Posterior cingulate gyrus (tissue), 11 donors: ENCODE measurements around the gene OSER1.
"Not testable (repeated sequence)": the region's sequence is repeated elsewhere in the genome, so short reads cannot be mapped to it uniquely, and the experiment has no call there.

ENCODE experiments used
- DNase-seq, 10 donors: peaks; one replicate each; pipeline versions ENCODE4 v3.0.0 to v3.0.0-alpha.2; 2020 to 2021; ENCODE audit warnings: mixed read lengths in 3 of 10
- intact Hi-C: fragments of 100-400 bp; cut with DNase I; formaldehyde crosslinking; loops from one replicate; pipeline ENCODE4 v1.15.1; 2023

The OSER1 gene

DNA sequence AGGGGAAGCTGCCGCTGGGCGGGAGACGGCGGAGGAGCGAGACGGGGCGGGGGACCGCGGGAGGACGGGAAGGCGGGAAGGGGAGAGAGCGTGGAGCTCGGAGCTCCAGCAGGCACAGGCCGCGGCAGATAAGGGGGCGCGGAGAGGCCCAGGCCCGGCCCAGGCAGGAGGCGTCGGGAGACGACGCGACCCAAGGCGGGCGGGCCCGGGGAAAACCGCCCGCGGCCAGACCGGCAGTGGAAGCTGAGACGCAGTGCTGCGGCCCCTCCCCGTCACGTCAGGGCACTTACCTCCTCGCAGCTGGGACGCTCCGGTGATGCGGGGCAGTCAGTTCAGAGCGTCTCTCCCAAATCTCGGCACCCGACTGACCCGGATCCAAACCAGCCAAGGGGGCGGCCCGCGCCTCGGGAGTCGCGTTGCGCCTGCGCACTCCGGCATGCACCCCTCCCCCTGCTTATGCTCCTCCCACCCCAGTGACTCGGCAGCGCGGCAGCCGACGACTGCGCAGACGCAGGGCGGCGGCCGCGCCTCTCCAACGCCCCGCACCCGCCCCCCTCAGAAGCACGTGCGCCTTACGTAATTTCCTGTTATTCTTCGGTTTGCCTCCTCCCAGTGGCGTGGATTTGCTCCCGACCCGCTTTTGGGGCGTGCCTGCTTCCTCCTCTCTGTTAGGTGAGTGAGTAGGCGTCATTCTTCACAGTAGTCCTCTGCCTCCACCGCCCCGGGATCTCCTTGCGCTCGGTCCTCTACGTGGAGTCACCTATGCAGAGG lies at the start of gene OSER1:
Gene OSER1, minus strand, starts transcription at position 366 of the 771 bp plus-strand sequence. CDS start 3,814 bp downstream, outside the sequence.
- intact Hi-C loops = loop anchor here (10.0 kb wide), 1 partner anchor 404 kb away; no protein-coding TSS in a partner anchor
- peak; percentile 92 to 99 (median 97) for DNase-seq

DNA sequence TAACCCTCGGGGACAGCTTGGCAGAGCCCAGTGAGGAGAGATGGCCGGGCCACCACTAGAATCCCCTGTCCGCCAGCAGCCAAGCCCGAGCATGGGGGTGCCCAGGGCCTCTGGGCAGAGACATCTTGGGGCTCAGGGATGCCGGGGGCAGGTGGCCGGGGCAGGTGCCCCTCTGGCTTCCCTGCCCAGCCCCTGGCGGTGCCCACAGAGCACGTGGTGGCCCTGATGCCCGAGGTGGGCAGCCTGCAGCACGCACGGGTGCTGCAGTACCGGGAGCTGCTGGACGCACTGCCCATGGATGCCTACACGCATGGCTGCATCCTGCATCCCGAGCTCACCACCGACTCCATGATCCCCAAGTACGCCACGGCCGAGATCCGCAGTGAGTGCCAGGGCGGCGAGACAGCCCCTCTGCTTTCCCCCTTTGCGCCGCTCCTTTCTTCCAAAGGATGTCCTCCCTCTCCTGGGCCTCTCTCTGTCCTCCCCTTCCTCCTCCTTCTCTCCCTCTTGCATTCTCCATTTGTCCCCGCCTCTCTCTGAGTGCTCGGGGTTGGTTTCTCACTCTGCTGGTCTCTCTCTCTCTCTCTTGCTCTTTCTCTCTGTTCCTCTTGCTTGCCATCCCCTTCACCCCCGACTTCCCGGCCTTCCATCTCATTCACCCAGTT lies 47.8 kb upstream of the OSER1 start:
- intact Hi-C loops = no loop called here
- DNase-seq = no peak

DNA sequence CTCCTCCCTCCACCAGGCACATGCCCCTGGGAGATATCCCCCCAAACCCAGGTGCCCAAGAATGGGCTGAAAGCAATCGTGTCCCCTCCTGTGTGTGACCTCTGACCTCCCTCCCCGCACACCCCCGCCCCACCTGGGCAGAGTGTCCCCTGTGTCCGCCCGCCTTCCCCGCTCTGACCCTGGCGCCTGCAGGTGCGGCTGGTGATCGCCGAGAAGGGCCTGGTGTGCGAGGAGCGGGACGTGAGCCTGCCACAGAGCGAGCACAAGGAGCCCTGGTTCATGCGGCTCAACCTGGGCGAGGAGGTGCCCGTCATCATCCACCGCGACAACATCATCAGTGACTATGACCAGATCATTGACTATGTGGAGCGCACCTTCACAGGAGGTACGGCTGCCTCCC lies 46.4 kb upstream of the OSER1 start:
- intact Hi-C loops = no loop called here
- DNase-seq = peak in 1 of 10 donors; percentile 47

DNA sequence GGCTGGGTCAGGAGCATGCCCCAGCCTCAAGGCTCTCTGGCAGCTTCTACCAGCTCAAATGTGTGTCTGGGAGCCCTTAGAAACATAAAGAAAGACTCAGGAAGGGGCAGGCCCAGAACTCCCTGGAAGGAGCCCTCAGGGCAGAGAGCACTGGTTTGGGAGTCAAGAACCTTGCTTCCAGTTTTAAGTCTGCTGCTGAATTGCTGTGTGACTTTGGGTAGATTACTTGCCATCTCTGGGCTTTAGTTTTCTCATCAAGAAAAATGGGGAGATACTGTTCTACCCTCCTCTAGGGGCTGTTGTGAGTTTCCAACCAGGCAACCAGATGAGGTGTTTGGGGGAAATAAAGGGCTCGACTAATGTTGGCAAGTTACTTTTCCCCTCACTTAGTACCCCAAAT lies 45.4 kb upstream of the OSER1 start:
- peak in 1 of 10 donors; percentile 10 for DNase-seq
- intact Hi-C loops = no loop called here

DNA sequence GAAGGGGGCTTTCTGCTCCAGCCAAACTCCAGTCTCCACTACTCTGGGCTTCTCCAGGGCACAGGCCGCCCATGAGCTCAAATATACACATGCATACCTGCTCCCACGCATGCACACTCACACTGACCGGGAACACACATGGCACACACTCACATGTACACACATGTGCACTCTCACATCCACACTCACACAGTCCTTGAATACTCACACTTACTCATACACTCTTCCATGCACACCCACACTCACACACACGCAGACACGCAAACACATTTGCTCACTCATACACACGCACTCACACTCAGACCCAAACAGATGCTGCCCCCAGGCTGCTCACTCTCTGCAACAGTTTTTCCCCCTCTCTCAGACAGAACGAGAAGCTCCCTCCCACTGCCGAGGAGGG lies 43.5 kb upstream of the OSER1 start:
- intact Hi-C loops = no loop called here
- peak in 1 of 10 donors; percentile 69 for DNase-seq

DNA sequence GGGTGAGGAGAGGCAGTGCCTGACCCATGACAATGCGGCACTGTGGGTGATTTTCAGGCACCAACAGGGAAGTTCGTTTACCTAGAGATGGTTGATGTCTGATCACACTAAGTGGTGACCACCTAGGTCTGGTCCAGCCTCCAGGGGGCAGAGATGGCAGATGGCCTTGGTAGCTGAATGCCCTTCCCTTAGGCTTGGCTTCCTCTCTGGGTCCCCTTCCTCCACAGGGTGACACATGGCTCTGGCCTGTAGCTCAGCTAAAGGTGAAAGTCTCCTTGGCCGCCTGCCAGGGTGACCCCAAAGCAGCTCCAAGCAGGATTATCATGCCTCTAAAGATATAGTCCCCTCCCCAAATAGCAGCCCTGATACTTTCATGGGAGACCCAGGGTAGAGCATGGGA lies 43.0 kb upstream of the OSER1 start:
- DNase-seq = peak in 2 of 10 donors; percentile 28 to 62
- intact Hi-C loops = no loop called here

DNA sequence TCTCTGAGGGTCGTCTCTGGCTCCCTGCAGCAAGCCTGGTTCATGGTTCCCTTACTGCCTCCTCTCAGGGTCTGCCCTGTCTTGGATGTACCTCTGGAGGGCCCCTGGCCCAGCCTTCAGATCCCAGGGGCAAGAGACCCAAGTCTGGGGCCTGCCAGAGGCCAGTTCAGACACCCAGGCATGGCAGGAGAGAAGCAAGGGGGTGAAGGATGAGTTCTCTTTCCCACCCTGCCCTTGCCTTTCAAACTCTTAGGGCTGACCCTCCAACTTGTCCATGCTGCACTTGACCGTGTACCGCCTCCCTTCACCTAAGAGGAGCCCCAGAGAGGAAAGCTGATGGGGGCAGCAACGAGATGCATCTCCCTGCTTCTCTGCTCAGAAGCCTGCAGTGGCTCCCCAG lies 40.7 kb upstream of the OSER1 start:
- DNase-seq = peak in 1 of 10 donors; percentile 56
- intact Hi-C loops = no loop called here

DNA sequence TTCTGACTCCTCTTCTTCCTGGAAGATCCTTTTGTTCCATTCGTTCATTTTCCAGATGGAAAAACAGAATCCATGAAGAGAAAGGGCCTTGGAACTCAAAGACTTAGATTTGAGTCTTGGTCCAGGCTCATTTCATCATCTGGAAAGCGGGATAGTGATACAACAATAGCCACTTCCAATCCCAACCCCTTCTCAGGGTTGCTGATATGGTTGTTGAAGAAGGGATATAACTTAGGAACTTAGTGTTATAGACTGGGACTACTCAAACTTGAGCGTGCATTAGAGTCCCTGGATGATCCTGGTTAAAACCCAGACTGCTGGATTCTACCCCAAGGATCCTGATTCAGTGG lies 37.8 kb upstream of the OSER1 start:
- DNase-seq = no peak
- intact Hi-C loops = no loop called here

DNA sequence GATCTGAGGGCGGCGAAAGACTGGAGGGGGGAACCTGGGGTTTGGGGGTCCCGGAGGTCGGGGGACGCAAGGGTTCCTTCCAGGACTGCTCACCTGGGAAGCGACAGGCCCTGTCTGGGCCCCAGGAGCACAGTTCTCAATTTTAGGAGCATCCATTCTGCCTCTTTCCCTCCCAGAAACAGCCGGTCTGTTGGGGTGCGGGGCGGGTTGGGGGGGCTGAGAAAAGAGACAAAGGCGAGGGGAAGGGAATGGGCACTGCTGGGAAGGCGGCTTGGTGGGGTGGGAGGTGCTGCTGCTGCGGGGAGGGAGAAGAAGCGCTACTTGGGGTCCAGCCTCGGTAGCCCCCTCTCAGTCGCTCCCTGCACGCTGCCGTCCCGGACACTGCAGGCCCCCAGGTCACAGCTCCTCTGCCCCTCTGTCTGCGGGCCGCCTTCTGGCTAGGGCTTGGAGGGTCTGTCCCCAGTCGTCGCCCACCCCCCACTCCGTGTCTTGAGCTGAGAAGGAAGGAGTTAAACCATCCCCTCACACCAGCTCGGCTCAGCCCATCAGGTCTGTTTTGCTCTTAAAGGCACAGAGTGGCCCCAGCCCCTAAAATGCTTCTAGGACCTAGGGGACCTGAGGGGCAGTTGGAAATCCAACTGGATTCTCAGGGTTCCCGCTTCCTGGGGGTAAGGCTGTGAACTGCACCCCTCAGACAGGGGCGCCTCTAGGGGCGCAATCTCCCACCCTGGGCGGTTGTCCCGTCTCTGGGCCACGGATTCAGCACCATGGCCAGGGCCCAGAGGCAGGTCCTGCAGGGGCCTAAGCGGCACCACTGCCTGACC lies 37.2 kb upstream of the OSER1 start:
- DNase-seq = peak in 7 of 10 donors; percentile 21 to 85 (median 32)
- intact Hi-C loops = no loop called here

DNA sequence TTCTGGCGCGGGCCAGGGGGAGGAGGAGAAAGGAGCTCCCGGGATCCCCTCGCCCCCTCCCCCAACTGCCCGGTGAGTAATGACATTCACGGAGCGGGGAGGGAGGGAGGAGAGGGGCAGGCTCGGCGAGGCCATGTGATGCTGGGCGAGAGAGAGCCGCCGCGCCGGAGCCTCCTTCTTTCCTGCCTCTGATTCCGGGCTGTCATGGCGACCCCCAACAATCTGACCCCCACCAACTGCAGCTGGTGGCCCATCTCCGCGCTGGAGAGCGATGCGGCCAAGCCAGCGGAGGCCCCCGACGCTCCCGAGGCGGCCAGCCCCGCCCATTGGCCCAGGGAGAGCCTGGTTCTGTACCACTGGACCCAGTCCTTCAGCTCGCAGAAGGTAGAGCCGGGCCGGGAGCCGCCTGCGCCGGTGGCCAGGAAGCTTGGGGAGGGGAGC lies 36.6 kb upstream of the OSER1 start, which contains the start of gene GDAP1L1:
Gene GDAP1L1, plus strand, starts transcription at position 178 of the 441 bp plus-strand sequence. Its CDS starts 27 bp downstream, at position 205.
- peak; percentile 28 to 94 (median 67) for DNase-seq
- intact Hi-C loops = no loop called here

DNA sequence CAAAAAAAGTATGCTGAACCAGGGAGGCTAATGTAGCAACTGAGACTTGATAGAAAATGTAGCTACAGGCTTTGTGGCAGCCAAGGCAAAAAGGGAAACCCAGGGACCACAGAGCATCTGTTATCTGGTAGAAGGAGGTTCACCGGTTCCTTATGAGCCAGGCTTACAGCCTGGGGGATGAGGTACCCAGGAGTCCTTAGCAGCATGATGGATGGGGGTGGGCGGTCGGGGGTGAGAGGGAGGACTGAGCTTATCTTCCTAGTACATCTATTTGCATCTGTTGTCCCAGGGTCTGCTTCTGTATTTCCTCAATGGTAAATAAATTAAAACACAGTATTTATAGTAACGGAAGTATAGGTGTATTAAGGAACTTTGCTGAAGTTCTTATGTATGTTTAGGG lies 35.4 kb upstream of the OSER1 start:
- peak in 2 of 10 donors; percentile 10 to 53 for DNase-seq
- intact Hi-C loops = no loop called here

DNA sequence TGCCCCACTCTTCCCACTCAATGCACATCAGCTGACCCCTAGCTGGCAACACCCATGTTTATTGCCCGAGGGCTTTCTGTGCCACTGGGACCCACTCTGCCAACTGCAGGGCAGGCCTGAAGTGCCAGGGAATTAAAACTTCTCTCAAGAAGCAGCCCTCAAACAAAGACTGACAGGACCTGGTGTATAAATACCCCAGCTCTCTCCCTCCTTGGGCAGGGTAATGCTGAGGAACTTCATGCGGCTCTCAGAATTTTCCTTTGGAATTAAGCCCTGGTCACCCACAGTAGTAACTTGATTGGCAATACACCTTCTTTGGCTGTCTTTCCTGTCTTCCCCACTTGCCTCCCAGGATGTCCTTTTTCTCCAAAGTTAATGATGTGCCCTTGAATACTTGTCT lies 31.2 kb upstream of the OSER1 start:
- intact Hi-C loops = no loop called here
- no peak for DNase-seq

DNA sequence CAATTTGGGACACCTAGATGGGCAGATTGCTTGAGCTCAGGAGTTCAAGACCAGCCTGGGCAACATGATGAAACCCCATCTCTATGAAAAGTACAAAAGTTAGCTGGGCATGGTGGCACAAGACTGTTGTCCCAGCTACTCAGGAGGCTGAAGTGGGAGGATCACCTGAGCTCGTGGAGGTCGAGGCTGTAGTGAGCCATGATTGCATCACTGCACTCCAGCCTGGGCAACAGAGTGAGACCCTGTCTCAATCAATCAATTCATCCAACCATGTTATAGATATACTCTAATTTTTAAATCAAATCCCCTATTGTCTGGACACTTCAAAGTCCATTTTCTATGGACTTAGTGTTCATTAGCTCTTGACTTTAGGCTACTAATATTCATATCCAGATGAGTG lies 26.3 kb upstream of the OSER1 start:
- intact Hi-C loops = not testable (repeated sequence)
- DNase-seq = peak in 1 of 10 donors; percentile 5

DNA sequence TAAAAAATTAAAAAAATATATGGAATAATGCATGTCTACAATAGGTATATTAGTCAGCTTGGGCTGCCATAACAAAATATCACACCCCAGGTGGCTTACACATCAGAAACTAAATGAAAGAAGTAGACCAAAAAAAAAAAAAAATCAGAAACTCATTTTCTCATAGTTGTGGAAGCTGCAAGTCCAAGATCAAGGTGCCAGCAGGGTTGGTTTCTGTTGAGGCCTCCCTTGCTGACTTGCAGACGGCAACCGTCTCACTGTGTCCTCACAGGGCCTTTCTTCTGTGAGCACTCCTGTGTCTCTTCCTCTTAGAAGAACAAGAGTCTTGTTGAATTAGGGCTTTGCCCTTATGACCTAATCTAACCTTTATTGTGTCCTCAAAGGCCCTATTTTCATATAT lies 25.1 kb upstream of the OSER1 start:
- intact Hi-C loops = no loop called here
- DNase-seq = peak in 1 of 10 donors; percentile 7

DNA sequence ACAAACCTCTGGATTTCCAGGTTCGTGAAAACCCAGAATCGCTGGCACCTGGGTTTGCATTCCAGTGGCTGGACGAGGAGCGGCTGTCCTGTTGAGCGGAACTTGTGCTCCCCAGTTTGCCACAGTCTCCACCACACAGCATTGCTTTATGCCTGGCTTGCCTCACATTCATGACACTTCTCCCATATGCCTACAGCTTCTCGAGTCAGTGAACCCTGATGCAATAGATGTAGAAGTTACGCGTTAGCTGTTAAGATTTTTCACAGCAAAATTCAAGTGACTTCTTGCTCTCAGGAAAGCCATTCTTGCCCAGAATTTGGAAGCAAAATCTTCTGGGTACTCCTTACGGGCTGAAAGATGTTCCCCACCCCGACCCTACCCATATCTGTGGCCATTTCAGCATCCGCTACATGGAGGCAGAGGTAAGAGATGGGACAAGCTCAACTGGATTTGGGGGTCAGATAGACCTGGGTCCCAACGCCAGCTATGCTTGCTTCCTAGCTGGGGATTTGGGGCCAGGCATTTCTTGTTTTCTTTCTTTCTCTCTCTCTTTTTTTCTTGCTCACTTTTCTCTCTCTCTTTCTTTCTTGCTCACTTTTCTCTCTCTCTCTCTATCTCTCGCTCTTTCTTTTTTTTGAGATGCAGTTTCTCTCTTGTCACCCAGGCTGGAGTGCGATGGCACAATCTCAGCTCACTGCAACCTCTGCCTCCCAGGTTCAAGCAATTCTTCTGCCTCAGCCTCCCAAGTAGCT lies 24.2 kb upstream of the OSER1 start:
- DNase-seq = peak in 1 of 10 donors; percentile 51
- intact Hi-C loops = no loop called here

DNA sequence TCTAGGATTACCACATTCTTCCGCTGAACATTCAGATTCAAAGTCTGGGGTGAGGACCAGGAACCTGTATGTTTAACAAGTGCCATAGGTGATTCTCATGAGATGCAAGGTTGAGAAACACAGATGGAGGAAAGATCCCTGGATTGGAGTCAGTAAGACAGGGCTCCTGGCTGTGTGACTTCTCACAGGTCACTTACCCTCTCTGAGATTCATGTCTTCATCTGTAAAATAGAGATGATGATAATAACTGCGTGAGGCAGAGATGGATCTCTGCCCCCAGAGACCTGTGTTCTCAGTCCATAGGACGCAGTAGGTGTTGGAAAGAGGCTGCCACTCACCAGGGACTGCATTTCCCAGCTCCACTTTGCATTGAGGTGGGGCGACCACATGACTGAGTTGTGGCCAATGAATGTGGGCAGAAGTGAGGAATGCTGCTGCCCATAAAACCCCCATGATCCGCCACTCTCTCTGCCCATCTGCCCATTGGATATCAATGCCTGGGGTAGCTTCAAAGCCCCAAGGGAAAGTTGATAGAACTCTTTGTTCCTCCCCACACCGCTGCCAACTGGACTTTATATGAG lies 23.0 kb upstream of the OSER1 start:
- intact Hi-C loops = no loop called here
- peak in 2 of 10 donors; percentile 9 to 46 for DNase-seq

DNA sequence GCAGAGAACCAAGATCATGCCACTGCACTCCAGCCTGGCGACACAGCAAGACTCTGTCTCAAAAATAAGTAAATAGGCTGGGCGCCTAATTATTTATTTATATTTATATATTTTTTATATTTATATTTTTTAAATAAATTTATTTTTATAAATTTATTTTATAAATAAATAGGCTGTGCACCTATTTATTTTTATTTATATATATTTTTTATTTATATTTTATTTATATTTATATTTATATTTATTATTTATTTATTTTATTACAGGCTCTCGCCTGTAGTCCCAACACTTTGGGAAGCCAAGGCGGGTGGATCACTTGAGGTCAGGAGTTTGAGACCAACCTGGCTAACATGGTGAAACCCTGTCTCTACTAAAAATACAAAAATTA lies 21.9 kb upstream of the OSER1 start:
- intact Hi-C loops = not testable (repeated sequence)
- peak in 1 of 10 donors; percentile 44 for DNase-seq

DNA sequence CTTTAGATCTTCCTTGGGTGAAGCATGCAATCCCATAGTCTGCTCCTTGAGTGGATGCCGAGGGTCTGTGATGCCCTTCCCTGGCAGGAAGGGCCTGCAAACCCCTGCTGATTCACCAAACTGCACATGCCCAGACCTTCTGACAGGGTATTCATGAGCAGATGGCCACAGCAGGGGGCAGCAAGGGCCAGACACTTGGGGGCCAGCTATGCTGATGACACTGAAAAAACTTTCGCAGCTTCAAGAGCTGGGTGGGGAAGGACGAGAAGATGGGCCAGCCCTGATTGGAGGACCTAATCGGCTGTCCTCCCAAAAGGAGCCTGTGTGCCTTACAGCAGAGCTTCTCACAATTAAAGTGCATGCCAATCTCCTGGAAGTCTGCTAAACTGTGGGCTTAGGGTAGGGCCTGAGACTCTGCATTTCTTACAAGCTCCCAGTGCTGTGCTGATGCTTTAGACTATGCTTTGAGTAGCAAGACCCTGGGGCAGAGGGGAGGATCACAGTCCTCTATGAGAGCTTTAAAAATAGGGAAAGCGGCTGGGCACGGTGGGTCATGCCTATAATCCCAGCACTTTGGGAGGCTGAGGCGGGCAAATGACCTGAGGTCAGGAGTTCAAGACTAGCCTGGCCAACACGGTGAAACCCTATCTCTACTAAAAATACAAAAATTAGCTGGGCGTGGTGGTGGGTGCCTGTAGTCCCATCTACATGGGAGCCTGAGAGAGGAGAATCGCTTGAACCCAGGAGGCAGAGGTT lies 21.3 kb upstream of the OSER1 start:
- intact Hi-C loops = no loop called here
- DNase-seq = peak in 1 of 10 donors; percentile 62

DNA sequence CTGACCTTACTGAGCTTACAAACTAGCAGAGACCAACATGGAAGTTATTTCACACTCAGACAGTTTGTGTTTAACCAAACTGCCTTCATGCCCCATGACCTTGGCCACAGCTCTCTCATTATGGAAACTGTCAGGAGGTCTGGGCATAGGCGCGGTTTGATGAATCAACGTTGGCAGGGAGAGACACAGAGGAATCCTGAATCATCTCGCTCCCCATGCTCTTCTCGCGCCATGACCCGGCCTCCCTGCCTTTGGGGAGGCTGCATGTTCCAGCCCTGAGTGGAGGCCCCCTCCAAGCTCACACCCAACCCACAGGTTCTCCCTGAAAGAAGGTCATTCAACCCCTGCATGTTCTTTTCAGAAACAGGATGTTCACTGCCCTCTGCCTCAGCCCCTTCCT lies 20.6 kb upstream of the OSER1 start:
- intact Hi-C loops = no loop called here
- DNase-seq = peak in 2 of 10 donors; percentile 33 to 58
